ENCODE measurements around the gene MTG1. TPM values are rescaled to one million over a fixed set of nuclear protein-coding genes. Genes with fewer than 3 reads are reported as not detected.

Gene MTG1
- total and polyA plus RNA-seq, 12 donors: 24.0 to 118 (median 48.8) TPM

- DNase-seq: no peak
- Histone ChIP-seq H3K9me3 (replicated peaks in 1 of 3) (no peaks in the 10 kb centered on the region), H3K4me3 (no peak overlapping the region), H3K27ac (no peak overlapping the region), H3K36me3 (replicated peaks in 1 of 2) (peaks cover 0 to 20% of the 10 kb centered on the region in 2 donors), H3K4me1 (replicated peaks in 1 of 2) (peaks cover 0 to 3% of the 10 kb centered on the region in 2 donors), H3K27me3 (no peaks in the 10 kb centered on the region)
- WGBS, 4 donors: 50 to 98% (median 87%) methylated on average over 2 to 6 of the region's 6 CpGs
- TF ChIP-seq CTCF (IDR thresholded peaks at IDR 0.05) (no peak), POLR2A (IDR thresholded peaks at IDR 0.05) (no peak)
- intact Hi-C loops (cut with DNase I): no loop called here
These were observed 26.6 kb downstream of the MTG1 start for GRCh38 chr10:133420579-133420978.

- intact Hi-C loops (cut with DNase I): no loop called here
- no peak for TF ChIP-seq CTCF (IDR thresholded peaks at IDR 0.05)
These were observed 27.6 kb downstream of the MTG1 start for GRCh38 chr10:133421336-133422222.

GRCh38 chr10:133422223-133422806 lies 28.4 kb downstream of the MTG1 start:
- Histone ChIP-seq H3K36me3 (replicated peaks in 1 of 2) (peaks cover 0 to 20% of the 10 kb centered on the region in 2 donors), H3K4me1 (replicated peaks in 1 of 2) (peaks cover 0 to 3% of the 10 kb centered on the region in 2 donors), H3K27ac (no peak overlapping the region), H3K4me3 (no peak overlapping the region), H3K27me3 (no peaks in the 10 kb centered on the region), H3K9me3 (replicated peaks in 1 of 3) (no peaks in the 10 kb centered on the region)
- no peak for TF ChIP-seq POLR2A (IDR thresholded peaks at IDR 0.05)
- TF ChIP-seq CTCF (IDR thresholded peaks at IDR 0.05): no peak
- peak in 1 of 7 donors; percentile 49 for DNase-seq
- intact Hi-C loops (cut with DNase I): no loop called here
- WGBS, 4 donors: 81 to 86% (median 85%) methylated on average over 11 to 16 of the region's 16 CpGs

More at GRCh38 chr10:133421336-133422222, 27.6 kb downstream of the MTG1 start:
- Histone ChIP-seq H3K27ac (no peak overlapping the region), H3K4me1 (replicated peaks in 1 of 2) (peaks cover 0 to 3% of the 10 kb centered on the region in 2 donors), H3K36me3 (replicated peaks in 1 of 2) (peaks cover 0 to 20% of the 10 kb centered on the region in 2 donors), H3K9me3 (replicated peaks in 1 of 3) (no peaks in the 10 kb centered on the region), H3K4me3 (no peak overlapping the region), H3K27me3 (no peaks in the 10 kb centered on the region)
- WGBS, 4 donors: 80 to 88% (median 85%) methylated on average over 3 to 16 of the region's 17 CpGs
- peak in 1 of 7 donors; percentile 50 for DNase-seq

All from adrenal gland (tissue), 12 donors.